Measurements from ENCODE around the gene DYNLT4. TPM values are rescaled to one million over a fixed set of nuclear protein-coding genes. Genes with fewer than 3 reads are reported as not detected.
"Not testable (repeated sequence)": the region's sequence is repeated elsewhere in the genome, so short reads cannot be mapped to it uniquely, and the experiment has no call there.

The DYNLT4 gene
- total and polyA plus RNA-seq, 2 experiments from 2014 or later = 0.30 to 2.2 TPM

DNA sequence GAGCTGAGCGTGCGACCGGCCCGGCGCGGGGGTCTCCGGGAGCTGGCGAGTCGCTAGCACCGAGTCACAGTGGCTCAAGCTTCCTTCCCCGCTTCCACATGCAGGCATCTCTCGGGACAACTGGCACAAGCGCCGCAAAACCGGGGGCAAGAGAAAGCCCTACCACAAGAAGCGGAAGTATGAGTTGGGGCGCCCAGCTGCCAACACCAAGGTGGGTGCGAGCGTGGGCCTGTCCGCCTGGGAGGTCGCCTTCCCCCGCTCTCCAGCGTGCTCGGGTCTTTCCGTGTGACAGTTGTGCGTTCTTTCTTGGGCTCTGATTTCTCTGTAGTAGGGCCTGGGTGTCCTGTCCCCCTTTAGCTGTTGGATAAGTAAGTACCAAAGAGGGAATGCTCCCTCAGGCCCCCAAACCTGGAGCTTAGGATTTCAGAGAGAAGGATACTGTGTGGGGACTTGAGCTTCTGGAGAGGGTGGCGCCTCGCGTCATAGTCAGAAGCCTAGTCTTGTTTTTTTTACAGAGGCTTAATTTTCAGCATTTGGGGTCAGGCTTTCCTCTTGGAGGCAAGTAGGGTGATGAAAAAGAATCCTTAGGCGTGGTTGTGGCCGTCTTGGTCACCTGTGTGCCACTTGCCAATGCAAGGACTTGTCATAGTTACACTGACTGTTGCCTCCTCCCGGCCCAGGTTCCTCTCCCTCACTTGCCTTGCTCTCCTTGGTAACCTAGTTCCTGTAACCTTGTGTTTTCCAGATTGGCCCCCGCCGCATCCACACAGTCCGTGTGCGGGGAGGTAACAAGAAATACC, 31.0 kb downstream of the DYNLT4 start:
- peak overlapping the region; percentile 50 for H2AFZ ChIP-seq
- H3K4me3 ChIP-seq = peak overlapping the region; percentile 67
- H3K36me3 ChIP-seq (replicated peaks; ENCODE audit: insufficient read depth, low read depth) = no peaks in the 10 kb centered on the region
- WGBS (ENCODE audit: low lambda C conversion rate, missing lambda C conversion rate) = 4% methylated on average over 36 of the region's 36 CpGs
- DNase-seq (ENCODE audit: low spot score) = peak; percentile 55
- H3K4me1 ChIP-seq (ENCODE audit: insufficient read depth) = peaks cover 6% of the 10 kb centered on the region
- peak overlapping the region; percentile 90 for H3K4me2 ChIP-seq
- no peaks in the 10 kb centered on the region for H3K9me3 ChIP-seq (ENCODE audit: low read depth)
- no peak for TF ChIP-seq EZH2phosphoT487 (IDR thresholded peaks at IDR 0.05; ENCODE audit: low read depth, severe bottlenecking, unreplicated experiment)
- TF ChIP-seq EZH2 (IDR thresholded peaks at IDR 0.05; ENCODE audit: borderline replicate concordance) = no peak
- TF ChIP-seq, protein P1, sequence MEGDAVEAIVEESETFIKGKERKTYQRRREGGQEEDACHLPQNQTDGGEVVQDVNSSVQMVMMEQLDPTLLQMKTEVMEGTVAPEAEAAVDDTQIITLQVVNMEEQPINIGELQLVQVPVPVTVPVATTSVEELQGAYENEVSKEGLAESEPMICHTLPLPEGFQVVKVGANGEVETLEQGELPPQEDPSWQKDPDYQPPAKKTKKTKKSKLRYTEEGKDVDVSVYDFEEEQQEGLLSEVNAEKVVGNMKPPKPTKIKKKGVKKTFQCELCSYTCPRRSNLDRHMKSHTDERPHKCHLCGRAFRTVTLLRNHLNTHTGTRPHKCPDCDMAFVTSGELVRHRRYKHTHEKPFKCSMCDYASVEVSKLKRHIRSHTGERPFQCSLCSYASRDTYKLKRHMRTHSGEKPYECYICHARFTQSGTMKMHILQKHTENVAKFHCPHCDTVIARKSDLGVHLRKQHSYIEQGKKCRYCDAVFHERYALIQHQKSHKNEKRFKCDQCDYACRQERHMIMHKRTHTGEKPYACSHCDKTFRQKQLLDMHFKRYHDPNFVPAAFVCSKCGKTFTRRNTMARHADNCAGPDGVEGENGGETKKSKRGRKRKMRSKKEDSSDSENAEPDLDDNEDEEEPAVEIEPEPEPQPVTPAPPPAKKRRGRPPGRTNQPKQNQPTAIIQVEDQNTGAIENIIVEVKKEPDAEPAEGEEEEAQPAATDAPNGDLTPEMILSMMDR (IDR thresholded peaks at IDR 0.05; ENCODE audit: poor library complexity) = no peak
- peak overlapping the region; percentile 94 for H3K27ac ChIP-seq
- H3K27me3 ChIP-seq = no peaks in the 10 kb centered on the region
- H3K79me2 ChIP-seq = peaks cover 34% of the 10 kb centered on the region
- H4K20me1 ChIP-seq (ENCODE audit: insufficient read depth, poor library complexity, severe bottlenecking) = peaks cover 25% of the 10 kb centered on the region
- no peaks in the 10 kb centered on the region for H3K9me2 ChIP-seq (replicated peaks; ENCODE audit: insufficient read depth)

GRCh38 chr1:44775078-44775929, 31.8 kb downstream of the DYNLT4 start, which contains the start of gene RPS8:
Gene RPS8 (plus strand): TSS chr1:44775540. CDS start chr1:44775597, 57 bp downstream.
- H3K27me3 ChIP-seq = no peaks in the 10 kb centered on the region
- TF ChIP-seq, protein P1 (IDR thresholded peaks at IDR 0.05; ENCODE audit: poor library complexity) = no peak
- no peak for TF ChIP-seq EZH2 (IDR thresholded peaks at IDR 0.05; ENCODE audit: borderline replicate concordance)
- no peak for TF ChIP-seq EZH2phosphoT487 (IDR thresholded peaks at IDR 0.05; ENCODE audit: low read depth, severe bottlenecking, unreplicated experiment)
- no peaks in the 10 kb centered on the region for H3K9me3 ChIP-seq (ENCODE audit: low read depth)
- peaks cover 25% of the 10 kb centered on the region for H4K20me1 ChIP-seq (ENCODE audit: insufficient read depth, poor library complexity, severe bottlenecking)
- peak within 1 kb of the TSS; percentile 74 for H3K4me3 ChIP-seq
- H3K9me2 ChIP-seq (replicated peaks; ENCODE audit: insufficient read depth) = no peaks in the 10 kb centered on the region
- peak within 1 kb of the TSS; percentile 58 for H2AFZ ChIP-seq
- peak within 1 kb of the TSS; percentile 94 for H3K27ac ChIP-seq
- H3K79me2 ChIP-seq = peaks cover 34% of the 10 kb centered on the region
- H3K36me3 ChIP-seq (replicated peaks; ENCODE audit: insufficient read depth, low read depth) = no peaks in the 10 kb centered on the region
- DNase-seq (ENCODE audit: low spot score) = peak; percentile 97
- peak within 1 kb of the TSS; percentile 90 for H3K4me2 ChIP-seq
- peaks cover 6% of the 10 kb centered on the region for H3K4me1 ChIP-seq (ENCODE audit: insufficient read depth)
- WGBS (ENCODE audit: low lambda C conversion rate, missing lambda C conversion rate) = under 1% methylated on average over 64 of the region's 65 CpGs

GRCh38 chr1:44766421-44766820, 40.7 kb downstream of the DYNLT4 start:
- not testable (repeated sequence) for H3K4me1 ChIP-seq (ENCODE audit: insufficient read depth); H3K79me2 ChIP-seq; H3K4me3 ChIP-seq; H3K27ac ChIP-seq; H2AFZ ChIP-seq; DNase-seq (ENCODE audit: low spot score); H3K36me3 ChIP-seq (replicated peaks; ENCODE audit: insufficient read depth, low read depth); H3K4me2 ChIP-seq; H4K20me1 ChIP-seq (ENCODE audit: insufficient read depth, poor library complexity, severe bottlenecking); H3K27me3 ChIP-seq; H3K9me2 ChIP-seq (replicated peaks; ENCODE audit: insufficient read depth); H3K9me3 ChIP-seq (ENCODE audit: low read depth)
- WGBS (ENCODE audit: low lambda C conversion rate, missing lambda C conversion rate) = 96% methylated on average over 6 of the region's 6 CpGs

DNA sequence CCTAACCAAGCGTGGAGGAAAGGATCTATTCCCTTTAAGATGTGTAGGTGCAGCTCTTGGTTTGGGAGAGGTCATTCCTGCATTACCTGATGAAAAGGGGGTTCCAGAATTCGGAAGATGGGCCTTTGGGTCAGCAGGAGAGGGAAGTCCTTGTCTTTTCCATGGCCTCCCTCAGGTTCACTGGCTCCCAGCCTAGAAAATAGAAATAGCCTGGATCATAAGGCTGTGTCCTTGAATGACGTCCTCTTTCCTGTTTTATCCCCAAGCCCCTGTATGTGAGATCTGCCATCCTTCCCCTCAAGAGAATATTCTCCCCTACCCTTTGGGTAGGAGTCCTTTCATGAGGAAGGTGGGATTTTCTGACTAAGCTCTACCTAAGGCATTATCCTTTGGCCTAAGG, 46.3 kb downstream of the DYNLT4 start:
- Histone ChIP-seq H3K36me3 (replicated peaks; ENCODE audit: insufficient read depth, low read depth) (no peaks in the 10 kb centered on the region), H3K79me2 (no peaks in the 10 kb centered on the region), H3K4me1 (ENCODE audit: insufficient read depth) (no peaks in the 10 kb centered on the region), H3K4me3 (no peak overlapping the region), H3K27me3 (no peaks in the 10 kb centered on the region), H3K4me2 (no peak overlapping the region), H3K9me3 (ENCODE audit: low read depth) (no peaks in the 10 kb centered on the region), H4K20me1 (ENCODE audit: insufficient read depth, poor library complexity, severe bottlenecking) (no peaks in the 10 kb centered on the region), H2AFZ (no peak overlapping the region), H3K9me2 (replicated peaks; ENCODE audit: insufficient read depth) (no peaks in the 10 kb centered on the region), H3K27ac (no peak overlapping the region)
- DNase-seq (ENCODE audit: low spot score) = no peak
- TF ChIP-seq EZH2phosphoT487 (IDR thresholded peaks at IDR 0.05; ENCODE audit: low read depth, severe bottlenecking, unreplicated experiment) (no peak), EZH2 (IDR thresholded peaks at IDR 0.05; ENCODE audit: borderline replicate concordance) (no peak)
- TF ChIP-seq, protein P1 (IDR thresholded peaks at IDR 0.05; ENCODE audit: poor library complexity) = no peak
- 98% methylated on average over 3 of the region's 3 CpGs for WGBS (ENCODE audit: low lambda C conversion rate, missing lambda C conversion rate)
